ENCODE measurements around the gene RAVER1. TPM values are rescaled to one million over a fixed set of nuclear protein-coding genes. Genes with fewer than 3 reads are reported as not detected.

Gene RAVER1
- total and polyA plus RNA-seq, 9 of the 15 experiments (the other 6 are each of a cell fraction or from before 2014, with no cell fraction given), result 0.06 to 113 (median 7.0) TPM

DNA sequence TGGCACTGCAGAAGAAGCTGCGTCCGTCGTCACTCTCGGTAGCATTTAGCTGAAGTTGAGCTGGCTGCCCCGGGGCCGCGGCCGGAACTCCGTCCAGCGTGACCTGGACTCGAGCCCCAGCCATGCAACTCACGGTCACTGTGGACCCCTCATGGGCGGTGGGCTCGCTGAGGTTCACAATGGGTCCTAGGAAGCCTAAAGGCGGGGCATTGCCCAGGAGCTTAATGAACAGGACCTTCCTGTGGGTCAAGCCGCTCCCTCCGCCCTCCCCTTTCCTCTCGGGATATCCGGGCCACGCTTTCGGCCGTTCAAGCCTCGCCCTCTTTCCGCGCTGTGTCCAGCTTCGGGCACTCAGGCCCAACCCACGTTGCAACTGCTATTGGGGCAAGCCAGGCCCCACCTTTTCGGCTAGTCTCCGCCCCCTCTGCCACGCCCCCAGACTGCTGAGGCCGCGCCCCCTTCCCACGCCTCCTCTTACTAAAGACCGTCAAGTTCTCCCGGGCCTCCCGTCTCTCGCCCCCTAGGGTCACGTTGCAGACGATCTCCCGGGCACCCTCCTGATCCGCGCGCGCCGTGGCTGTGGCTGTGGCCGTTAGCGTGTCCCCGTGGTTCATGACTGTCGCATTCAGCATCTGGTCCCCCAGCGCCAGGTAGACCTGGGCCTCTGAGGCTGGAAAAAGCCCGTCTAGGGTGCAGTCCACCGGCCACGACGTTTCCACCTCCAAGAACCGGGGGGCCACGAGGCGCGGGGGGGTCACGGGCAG lies 1.4 kb upstream of the RAVER1 start (continued):
- TF ChIP-seq, protein P1, sequence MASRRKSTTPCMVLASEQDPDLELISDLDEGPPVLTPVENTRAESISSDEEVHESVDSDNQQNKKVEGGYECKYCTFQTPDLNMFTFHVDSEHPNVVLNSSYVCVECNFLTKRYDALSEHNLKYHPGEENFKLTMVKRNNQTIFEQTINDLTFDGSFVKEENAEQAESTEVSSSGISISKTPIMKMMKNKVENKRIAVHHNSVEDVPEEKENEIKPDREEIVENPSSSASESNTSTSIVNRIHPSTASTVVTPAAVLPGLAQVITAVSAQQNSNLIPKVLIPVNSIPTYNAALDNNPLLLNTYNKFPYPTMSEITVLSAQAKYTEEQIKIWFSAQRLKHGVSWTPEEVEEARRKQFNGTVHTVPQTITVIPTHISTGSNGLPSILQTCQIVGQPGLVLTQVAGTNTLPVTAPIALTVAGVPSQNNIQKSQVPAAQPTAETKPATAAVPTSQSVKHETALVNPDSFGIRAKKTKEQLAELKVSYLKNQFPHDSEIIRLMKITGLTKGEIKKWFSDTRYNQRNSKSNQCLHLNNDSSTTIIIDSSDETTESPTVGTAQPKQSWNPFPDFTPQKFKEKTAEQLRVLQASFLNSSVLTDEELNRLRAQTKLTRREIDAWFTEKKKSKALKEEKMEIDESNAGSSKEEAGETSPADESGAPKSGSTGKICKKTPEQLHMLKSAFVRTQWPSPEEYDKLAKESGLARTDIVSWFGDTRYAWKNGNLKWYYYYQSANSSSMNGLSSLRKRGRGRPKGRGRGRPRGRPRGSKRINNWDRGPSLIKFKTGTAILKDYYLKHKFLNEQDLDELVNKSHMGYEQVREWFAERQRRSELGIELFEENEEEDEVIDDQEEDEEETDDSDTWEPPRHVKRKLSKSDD (conservative IDR thresholded peaks at IDR 0.05; ENCODE audit: low read length), result no peak
- TF ChIP-seq POLR3A (IDR thresholded peaks at IDR 0.05; ENCODE audit: borderline replicate concordance, extremely low read depth, insufficient read depth, insufficient read length), result no peak
- TF ChIP-seq, protein P2, sequence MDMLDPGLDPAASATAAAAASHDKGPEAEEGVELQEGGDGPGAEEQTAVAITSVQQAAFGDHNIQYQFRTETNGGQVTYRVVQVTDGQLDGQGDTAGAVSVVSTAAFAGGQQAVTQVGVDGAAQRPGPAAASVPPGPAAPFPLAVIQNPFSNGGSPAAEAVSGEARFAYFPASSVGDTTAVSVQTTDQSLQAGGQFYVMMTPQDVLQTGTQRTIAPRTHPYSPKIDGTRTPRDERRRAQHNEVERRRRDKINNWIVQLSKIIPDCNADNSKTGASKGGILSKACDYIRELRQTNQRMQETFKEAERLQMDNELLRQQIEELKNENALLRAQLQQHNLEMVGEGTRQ (CRISPR knock-in tag; IDR thresholded peaks at IDR 0.05), result no peak
- TF ChIP-seq ZNF444 (CRISPR knock-in tag; IDR thresholded peaks at IDR 0.05), result no peak
- TF ChIP-seq TSC22D4 (tag; IDR thresholded peaks at IDR 0.05), result no peak
- TF ChIP-seq GTF2E2 (tag; IDR thresholded peaks at IDR 0.05), result no peak
- no peak for TF ChIP-seq PHB2 (IDR thresholded peaks at IDR 0.05; ENCODE audit: low read depth)
- peak; percentile 37 to 71; a peak in 3 of 4 replicates for TF ChIP-seq MAZ (CRISPR knock-in tag; conservative IDR thresholded peaks at IDR 0.05 in 1 of 2, IDR thresholded peaks at IDR 0.05 in 1 of 2)
- TF ChIP-seq XRCC3 (IDR thresholded peaks at IDR 0.05), result no peak
- no peak for TF ChIP-seq ZNF224 (CRISPR knock-in tag; IDR thresholded peaks at IDR 0.05)
- TF ChIP-seq, protein P3, sequence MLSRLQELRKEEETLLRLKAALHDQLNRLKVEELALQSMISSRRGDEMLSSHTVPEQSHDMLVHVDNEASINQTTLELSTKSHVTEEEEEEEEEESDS (CRISPR knock-in tag; IDR thresholded peaks at IDR 0.05), result no peak
- TF ChIP-seq HIVEP1 (CRISPR knock-in tag; IDR thresholded peaks at IDR 0.05), result no peak
- no peak for TF ChIP-seq ZNF3 (CRISPR knock-in tag; IDR thresholded peaks at IDR 0.05)
- TF ChIP-seq, protein P4, sequence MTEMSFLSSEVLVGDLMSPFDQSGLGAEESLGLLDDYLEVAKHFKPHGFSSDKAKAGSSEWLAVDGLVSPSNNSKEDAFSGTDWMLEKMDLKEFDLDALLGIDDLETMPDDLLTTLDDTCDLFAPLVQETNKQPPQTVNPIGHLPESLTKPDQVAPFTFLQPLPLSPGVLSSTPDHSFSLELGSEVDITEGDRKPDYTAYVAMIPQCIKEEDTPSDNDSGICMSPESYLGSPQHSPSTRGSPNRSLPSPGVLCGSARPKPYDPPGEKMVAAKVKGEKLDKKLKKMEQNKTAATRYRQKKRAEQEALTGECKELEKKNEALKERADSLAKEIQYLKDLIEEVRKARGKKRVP (CRISPR knock-in tag; IDR thresholded peaks at IDR 0.05), result no peak
- no peak for TF ChIP-seq ZSCAN32 (CRISPR knock-in tag; IDR thresholded peaks at IDR 0.05)
- no peak for TF ChIP-seq ZNF431 (CRISPR knock-in tag; IDR thresholded peaks at IDR 0.05)
- no peak for TF ChIP-seq ZNF165 (CRISPR knock-in tag; IDR thresholded peaks at IDR 0.05; ENCODE audit: borderline replicate concordance)
- no peak for TF ChIP-seq GATAD2B (IDR thresholded peaks at IDR 0.05; ENCODE audit: borderline replicate concordance)
- no peak for TF ChIP-seq EP300 (IDR thresholded peaks at IDR 0.05; ENCODE audit: low read length)
- no peak; the same call in 1 of the 2 replicates for TF ChIP-seq SMAD4 (CRISPR knock-in tag; conservative IDR thresholded peaks at IDR 0.05)
- TF ChIP-seq ZNF282 (CRISPR knock-in tag; IDR thresholded peaks at IDR 0.05), result no peak
- TF ChIP-seq, protein P5, sequence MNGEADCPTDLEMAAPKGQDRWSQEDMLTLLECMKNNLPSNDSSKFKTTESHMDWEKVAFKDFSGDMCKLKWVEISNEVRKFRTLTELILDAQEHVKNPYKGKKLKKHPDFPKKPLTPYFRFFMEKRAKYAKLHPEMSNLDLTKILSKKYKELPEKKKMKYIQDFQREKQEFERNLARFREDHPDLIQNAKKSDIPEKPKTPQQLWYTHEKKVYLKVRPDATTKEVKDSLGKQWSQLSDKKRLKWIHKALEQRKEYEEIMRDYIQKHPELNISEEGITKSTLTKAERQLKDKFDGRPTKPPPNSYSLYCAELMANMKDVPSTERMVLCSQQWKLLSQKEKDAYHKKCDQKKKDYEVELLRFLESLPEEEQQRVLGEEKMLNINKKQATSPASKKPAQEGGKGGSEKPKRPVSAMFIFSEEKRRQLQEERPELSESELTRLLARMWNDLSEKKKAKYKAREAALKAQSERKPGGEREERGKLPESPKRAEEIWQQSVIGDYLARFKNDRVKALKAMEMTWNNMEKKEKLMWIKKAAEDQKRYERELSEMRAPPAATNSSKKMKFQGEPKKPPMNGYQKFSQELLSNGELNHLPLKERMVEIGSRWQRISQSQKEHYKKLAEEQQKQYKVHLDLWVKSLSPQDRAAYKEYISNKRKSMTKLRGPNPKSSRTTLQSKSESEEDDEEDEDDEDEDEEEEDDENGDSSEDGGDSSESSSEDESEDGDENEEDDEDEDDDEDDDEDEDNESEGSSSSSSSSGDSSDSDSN (IDR thresholded peaks at IDR 0.05; ENCODE audit: borderline replicate concordance in 1 of 2, low read depth in 2 of 2, low read length in 2 of 2), result peak in 1 of 2 experiments; percentile 33; a peak in 1 of 4 replicates

Data from K562 (cell line).